HG03521 (cell line): ENCODE data around the gene RFX1.
"Not testable (repeated sequence)": the region's sequence is repeated elsewhere in the genome, so short reads cannot be mapped to it uniquely, and the experiment has no call there.

Source experiments
- ATAC-seq: cut with Tn5 transposase; IDR thresholded peaks from one replicate; pipeline ENCODE4 v1.9.1; 2021; ENCODE audit warnings: mild to moderate bottlenecking, moderate library complexity; ENCODE audit not compliant: unreplicated experiment

Gene RFX1

GRCh38 chr19:14006085-14006765 is at the start of gene RFX1:
TSS of gene RFX1 (minus strand) at chr19:14006320. CDS start at chr19:13993843, 12,477 bp downstream.
- peak; percentile 69 for ATAC-seq

- no peak for ATAC-seq
These were observed 49.3 kb upstream of the RFX1 start for GRCh38 chr19:14055396-14055795.

GRCh38 chr19:14054721-14055120 is 48.6 kb upstream of the RFX1 start:
- ATAC-seq = no peak

- no peak for ATAC-seq
These were observed 48.0 kb upstream of the RFX1 start for GRCh38 chr19:14054099-14054498.

- no peak for ATAC-seq
These were observed 47.4 kb upstream of the RFX1 start for GRCh38 chr19:14053500-14053899.

GRCh38 chr19:14053032-14053431 is 46.9 kb upstream of the RFX1 start:
- no peak for ATAC-seq

- ATAC-seq = no peak
These were observed 46.4 kb upstream of the RFX1 start for GRCh38 chr19:14052470-14052869.

GRCh38 chr19:14051980-14052379 is 45.9 kb upstream of the RFX1 start:
- ATAC-seq = no peak

GRCh38 chr19:14050961-14051360 is 44.8 kb upstream of the RFX1 start:
- not testable (repeated sequence) for ATAC-seq

GRCh38 chr19:14050512-14050911 is 44.4 kb upstream of the RFX1 start:
- no peak for ATAC-seq

- ATAC-seq = no peak
These were observed 42.5 kb upstream of the RFX1 start for GRCh38 chr19:14048443-14049153.

GRCh38 chr19:14047866-14048265 is 41.7 kb upstream of the RFX1 start:
- ATAC-seq = not testable (repeated sequence)

GRCh38 chr19:14042659-14043608 is 36.8 kb upstream of the RFX1 start:
- not testable (repeated sequence) for ATAC-seq

GRCh38 chr19:14039181-14039580 is 33.1 kb upstream of the RFX1 start:
- no peak for ATAC-seq

- no peak for ATAC-seq
These were observed 29.6 kb upstream of the RFX1 start for GRCh38 chr19:14035706-14036105.

GRCh38 chr19:14035159-14035558 is 29.0 kb upstream of the RFX1 start:
- not testable (repeated sequence) for ATAC-seq

GRCh38 chr19:14033946-14034345 is 27.8 kb upstream of the RFX1 start:
- no peak for ATAC-seq

- ATAC-seq = peak; percentile 39
These were observed 25.8 kb upstream of the RFX1 start, which contains the start of gene IL27RA for GRCh38 chr19:14031719-14032480. TSS of gene IL27RA (plus strand) at chr19:14031762. CDS start at chr19:14031873, 111 bp downstream.

- ATAC-seq = peak; percentile 46
These were observed 25.0 kb upstream of the RFX1 start for GRCh38 chr19:14030997-14031718.

- ATAC-seq = no peak
These were observed 22.8 kb upstream of the RFX1 start for GRCh38 chr19:14028901-14029300.
